Measurements from ENCODE around the gene ST7L. TPM values are rescaled to one million over a fixed set of nuclear protein-coding genes. Genes with fewer than 3 reads are reported as not detected.

Gene ST7L
- total and polyA plus RNA-seq, 2 donors (not counting 3 experiments of a cell fraction or from before 2014, with no cell fraction given) = 12.3 to 28.4 TPM

DNA sequence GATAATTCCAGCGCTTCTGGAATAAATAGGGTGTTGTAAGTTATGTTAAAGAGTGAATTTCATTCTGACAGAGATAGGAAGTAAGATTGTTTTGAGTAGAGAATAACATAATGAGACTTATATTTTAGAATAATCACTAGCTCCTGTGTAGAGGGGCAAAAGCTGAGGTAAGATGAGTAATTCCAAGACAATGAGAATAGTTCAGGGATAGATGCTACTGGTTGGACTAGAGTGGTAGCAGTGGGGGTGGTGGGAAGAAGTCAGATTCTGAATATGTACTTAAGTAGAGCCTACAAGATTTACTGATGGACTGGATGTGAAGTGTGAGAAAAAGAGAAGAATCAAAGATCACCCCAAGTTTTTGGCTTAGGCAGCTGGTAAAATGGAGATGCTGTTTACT, 32.3 kb upstream of the ST7L start:
- H3K27ac ChIP-seq (ENCODE audit: insufficient read depth, low read depth, low read length) = no peak overlapping the region
- ChIA-PET POLR2A (no interaction called here), CTCF (interaction anchor here (0.6 to 1.9 kb wide), 6 partner anchors 10 to 22 kb away, joined by 3 to 10 read pairs (median 3); no protein-coding TSS in a partner anchor)
- TF ChIP-seq JUN (IDR thresholded peaks at IDR 0.05; ENCODE audit: borderline replicate concordance, insufficient read depth, insufficient read length, low read depth) (no peak), GATA2 (IDR thresholded peaks at IDR 0.05; ENCODE audit: insufficient read depth, insufficient read length, low read depth, low read length) (no peak), POLR2AphosphoS5 (IDR thresholded peaks at IDR 0.05; ENCODE audit: insufficient read depth, low read depth, low read length) (no peak), POLR2A (IDR thresholded peaks at IDR 0.05; ENCODE audit: low read depth, low read length) (no peak), FOS (IDR thresholded peaks at IDR 0.05; ENCODE audit: borderline replicate concordance, insufficient read depth, low read length) (no peak), EZH2 (IDR thresholded peaks at IDR 0.05; ENCODE audit: borderline replicate concordance, low read depth, low read length, severe bottlenecking) (no peak), MYC (IDR thresholded peaks at IDR 0.05; ENCODE audit: low read depth, low read length) (no peak)
- TF ChIP-seq, protein P1, sequence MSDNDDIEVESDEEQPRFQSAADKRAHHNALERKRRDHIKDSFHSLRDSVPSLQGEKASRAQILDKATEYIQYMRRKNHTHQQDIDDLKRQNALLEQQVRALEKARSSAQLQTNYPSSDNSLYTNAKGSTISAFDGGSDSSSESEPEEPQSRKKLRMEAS (IDR thresholded peaks at IDR 0.05; ENCODE audit: insufficient read depth, insufficient read length) = no peak
- TF ChIP-seq, protein P2, sequence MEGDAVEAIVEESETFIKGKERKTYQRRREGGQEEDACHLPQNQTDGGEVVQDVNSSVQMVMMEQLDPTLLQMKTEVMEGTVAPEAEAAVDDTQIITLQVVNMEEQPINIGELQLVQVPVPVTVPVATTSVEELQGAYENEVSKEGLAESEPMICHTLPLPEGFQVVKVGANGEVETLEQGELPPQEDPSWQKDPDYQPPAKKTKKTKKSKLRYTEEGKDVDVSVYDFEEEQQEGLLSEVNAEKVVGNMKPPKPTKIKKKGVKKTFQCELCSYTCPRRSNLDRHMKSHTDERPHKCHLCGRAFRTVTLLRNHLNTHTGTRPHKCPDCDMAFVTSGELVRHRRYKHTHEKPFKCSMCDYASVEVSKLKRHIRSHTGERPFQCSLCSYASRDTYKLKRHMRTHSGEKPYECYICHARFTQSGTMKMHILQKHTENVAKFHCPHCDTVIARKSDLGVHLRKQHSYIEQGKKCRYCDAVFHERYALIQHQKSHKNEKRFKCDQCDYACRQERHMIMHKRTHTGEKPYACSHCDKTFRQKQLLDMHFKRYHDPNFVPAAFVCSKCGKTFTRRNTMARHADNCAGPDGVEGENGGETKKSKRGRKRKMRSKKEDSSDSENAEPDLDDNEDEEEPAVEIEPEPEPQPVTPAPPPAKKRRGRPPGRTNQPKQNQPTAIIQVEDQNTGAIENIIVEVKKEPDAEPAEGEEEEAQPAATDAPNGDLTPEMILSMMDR (IDR thresholded peaks at IDR 0.05; ENCODE audit: extremely low read depth in 1 of 2, insufficient read depth in 1 of 2, low read depth in 1 of 2, low read length in 2 of 2) = no peak
- no peak overlapping the region for H3K4me2 ChIP-seq (ENCODE audit: insufficient read depth, low read length)
- no peak for FAIRE-seq
- DNase-seq (ENCODE audit: low read depth, low spot score) = no peak
- H3K9me1 ChIP-seq (replicated peaks; ENCODE audit: control insufficient read depth, extremely low read depth, insufficient read depth, low read length) = no peaks in the 10 kb centered on the region
- no peaks in the 10 kb centered on the region for H3K9me3 ChIP-seq (replicated peaks; ENCODE audit: control insufficient read depth, insufficient read depth, low read length)
- no peak overlapping the region for H3K9ac ChIP-seq (replicated peaks; ENCODE audit: extremely low read depth, insufficient read depth, low read length)
- H3K79me2 ChIP-seq (ENCODE audit: control insufficient read depth, insufficient read depth, low read length) = peaks cover 59% of the 10 kb centered on the region
- H2AFZ ChIP-seq (ENCODE audit: low read depth, low read length) = no peak overlapping the region
- BruUV-seq (replicated peaks) = no TSS peak
- H3K27me3 ChIP-seq (ENCODE audit: control insufficient read depth in 2 of 2, insufficient read depth in 2 of 2, low read length in 2 of 2) = no peaks in the 10 kb centered on the region
- no peaks in the 10 kb centered on the region for H3K4me1 ChIP-seq (ENCODE audit: control insufficient read depth, extremely low read depth, insufficient read depth, low read length)
- intact Hi-C loops (cut with micrococcal nuclease) = no loop called here
- dilution Hi-C loops (cut with MboI; ENCODE audit: extremely low pct_ligation_motif_present, low sequenced_read_pairs) = no loop called here
- H3K4me3 ChIP-seq (replicated peaks in 1 of 3; ENCODE audit: insufficient read depth in 1 of 3, low read depth in 1 of 3, low read length in 3 of 3) = no peak overlapping the region
- H3K36me3 ChIP-seq (ENCODE audit: control insufficient read depth in 2 of 2, extremely low read depth in 1 of 2, insufficient read depth in 2 of 2, low read length in 2 of 2) = peaks cover 0 to 21% of the 10 kb centered on the region in 2 experiments
- no peaks in the 10 kb centered on the region for H4K20me1 ChIP-seq (replicated peaks; ENCODE audit: control insufficient read depth, extremely low read depth, insufficient read depth, low read length)
